NCI-H1105 treated with DMSO at 0.1 percent for 48 hours (cell line): ENCODE data around the gene ADH4.
"Not testable (repeated sequence)": the region's sequence is repeated elsewhere in the genome, so short reads cannot be mapped to it uniquely, and the experiment has no call there.

ENCODE experiments used
- DNase-seq: peaks from one replicate; lab custom pipeline; 2025; lab: John Stamatoyannopoulos, UW

The ADH4 gene

GRCh38 chr4:99144070-99144469, at the start of gene ADH4:
TSS of gene ADH4 (minus strand) at chr4:99144297. CDS start at chr4:99144222, 75 bp downstream.
- DNase-seq, result no peak

- no peak for DNase-seq
Measured at GRCh38 chr4:99190336-99190735, 46.2 kb upstream of the ADH4 start.

- DNase-seq, result not testable (repeated sequence)
Measured at GRCh38 chr4:99189900-99190299, 45.8 kb upstream of the ADH4 start.

- DNase-seq, result no peak
Measured at GRCh38 chr4:99186029-99186428, 41.9 kb upstream of the ADH4 start.

GRCh38 chr4:99185581-99185980, 41.5 kb upstream of the ADH4 start:
- no peak for DNase-seq

GRCh38 chr4:99180382-99181070, 36.4 kb upstream of the ADH4 start:
- no peak for DNase-seq

GRCh38 chr4:99179626-99180025, 35.5 kb upstream of the ADH4 start:
- DNase-seq, result no peak

- no peak for DNase-seq
Measured at GRCh38 chr4:99179178-99179577, 35.1 kb upstream of the ADH4 start.

- DNase-seq, result no peak
Measured at GRCh38 chr4:99166544-99166943, 22.4 kb upstream of the ADH4 start.

- no peak for DNase-seq
Measured at GRCh38 chr4:99165978-99166377, 21.9 kb upstream of the ADH4 start.

- no peak for DNase-seq
Measured at GRCh38 chr4:99161373-99162099, 17.4 kb upstream of the ADH4 start.

GRCh38 chr4:99159699-99160098, 15.6 kb upstream of the ADH4 start:
- DNase-seq, result no peak

- no peak for DNase-seq
Measured at GRCh38 chr4:99157478-99157935, 13.4 kb upstream of the ADH4 start.

- no peak for DNase-seq
Measured at GRCh38 chr4:99156992-99157391, 12.9 kb upstream of the ADH4 start.

- DNase-seq, result no peak
Measured at GRCh38 chr4:99154658-99155342, 10.7 kb upstream of the ADH4 start.

- DNase-seq, result no peak
Measured at GRCh38 chr4:99151995-99152394, 7.9 kb upstream of the ADH4 start.

- DNase-seq, result no peak
Measured at GRCh38 chr4:99151452-99151851, 7.4 kb upstream of the ADH4 start.

GRCh38 chr4:99149426-99150019, 5.4 kb upstream of the ADH4 start:
- no peak for DNase-seq

GRCh38 chr4:99148550-99148949, 4.5 kb upstream of the ADH4 start:
- no peak for DNase-seq

GRCh38 chr4:99144587-99144986, 490 bp upstream of the ADH4 start:
- no peak for DNase-seq

GRCh38 chr4:99136329-99136728, 7.8 kb downstream of the ADH4 start:
- DNase-seq, result no peak

GRCh38 chr4:99135541-99136162, 8.4 kb downstream of the ADH4 start:
- no peak for DNase-seq
